ENCODE data around the gene SLC25A6. TPM values are rescaled to one million over a fixed set of nuclear protein-coding genes. Genes with fewer than 3 reads are reported as not detected.

The SLC25A6 gene
- total and polyA plus RNA-seq, 10 of the 15 experiments (the other 5 are each of a cell fraction or from before 2014, with no cell fraction given) = 61.9 to 642 (median 322) TPM

GRCh38 chrX:1425381-1425780 is 33.5 kb upstream of the SLC25A6 start:
- POLR2A ChIA-PET = no interaction called here
- H3K9ac ChIP-seq (ENCODE audit: control insufficient read depth, insufficient read depth, low read length) = no peak overlapping the region
- FAIRE-seq (no peak), ATAC-seq (no peak), DNase-seq (ENCODE audit: low read depth, low spot score) (no peak)
- no peak overlapping the region for H3K4me2 ChIP-seq (ENCODE audit: control insufficient read depth, insufficient read depth)
- no peaks in the 10 kb centered on the region for H3K27me3 ChIP-seq (replicated peaks in 1 of 2; ENCODE audit: control insufficient read depth in 2 of 2, insufficient read depth in 2 of 2, low read length in 1 of 2)
- TF ChIP-seq CBX3 (IDR thresholded peaks at IDR 0.05; ENCODE audit: borderline replicate concordance, low read depth) = no peak
- SMC1A ChIA-PET (ENCODE audit: uncharacterized antibody, unreplicated experiment) = no interaction called here
- H3K9me3 ChIP-seq (replicated peaks; ENCODE audit: control insufficient read depth, insufficient read depth, low read length) = peaks cover 24% of the 10 kb centered on the region
- H2AFZ ChIP-seq (ENCODE audit: control insufficient read depth, low read depth, low read length) = no peak overlapping the region
- peaks cover 18 to 29% of the 10 kb centered on the region in 2 experiments for H3K36me3 ChIP-seq (ENCODE audit: control insufficient read depth in 2 of 2, insufficient read depth in 2 of 2, low read length in 1 of 2)
- no peaks in the 10 kb centered on the region for H4K20me1 ChIP-seq (ENCODE audit: control insufficient read depth, insufficient read depth)
- no peaks in the 10 kb centered on the region for H3K4me1 ChIP-seq (ENCODE audit: control insufficient read depth, insufficient read depth, low read length)
- H3K79me2 ChIP-seq (ENCODE audit: control insufficient read depth, insufficient read depth, low read length) = no peaks in the 10 kb centered on the region
- no peak overlapping the region for H3K4me3 ChIP-seq
- 73% methylated on average over 10 of the region's 10 CpGs for WGBS (ENCODE audit: insufficient coverage, insufficient replicate concordance, low lambda C conversion rate, missing lambda C conversion rate)
- no TSS peak for BruUV-seq (replicated peaks)
- RAD21 ChIA-PET (ENCODE audit: unreplicated experiment) = no interaction called here
- H3K27ac ChIP-seq (ENCODE audit: control insufficient read depth, insufficient read depth) = no peak overlapping the region
- CTCF ChIA-PET = no interaction called here
- in situ Hi-C loops (cut with MboI) = no loop called here
- intact Hi-C loops (cut with micrococcal nuclease; ENCODE audit: unreplicated experiment) = no loop called here

GRCh38 chrX:1424147-1424851 is 32.4 kb upstream of the SLC25A6 start:
- H3K4me2 ChIP-seq (ENCODE audit: control insufficient read depth, insufficient read depth) = no peak overlapping the region
- H3K79me2 ChIP-seq (ENCODE audit: control insufficient read depth, insufficient read depth, low read length) = no peaks in the 10 kb centered on the region
- FAIRE-seq (no peak), ATAC-seq (no peak), DNase-seq (ENCODE audit: low read depth, low spot score) (no peak)
- H4K20me1 ChIP-seq (ENCODE audit: control insufficient read depth, insufficient read depth) = no peaks in the 10 kb centered on the region
- H3K36me3 ChIP-seq (ENCODE audit: control insufficient read depth in 2 of 2, insufficient read depth in 2 of 2, low read length in 1 of 2) = peaks cover 20 to 29% of the 10 kb centered on the region in 2 experiments
- no peak for TF ChIP-seq SMC3 (IDR thresholded peaks at IDR 0.05; ENCODE audit: borderline replicate concordance, low read length)
- no peak for TF ChIP-seq NR2F1 (conservative IDR thresholded peaks at IDR 0.05)
- no peak for TF ChIP-seq GATAD2B (conservative IDR thresholded peaks at IDR 0.05; ENCODE audit: low read depth)
- no peak for TF ChIP-seq PML (IDR thresholded peaks at IDR 0.05; ENCODE audit: low read length)
- peak; percentile 47; the same call in 1 of the 2 replicates for TF ChIP-seq POLR2A (IDR thresholded peaks at IDR 0.05; ENCODE audit: low read depth, low read length)
- ChIA-PET CTCF (no interaction called here), POLR2A (no interaction called here), RAD21 (ENCODE audit: unreplicated experiment) (no interaction called here), SMC1A (ENCODE audit: uncharacterized antibody, unreplicated experiment) (no interaction called here)
- no peaks in the 10 kb centered on the region for H3K27me3 ChIP-seq (replicated peaks in 1 of 2; ENCODE audit: control insufficient read depth in 2 of 2, insufficient read depth in 2 of 2, low read length in 1 of 2)
- no peaks in the 10 kb centered on the region for H3K4me1 ChIP-seq (ENCODE audit: control insufficient read depth, insufficient read depth, low read length)
- H3K27ac ChIP-seq (ENCODE audit: control insufficient read depth, insufficient read depth) = no peak overlapping the region
- in situ Hi-C loops (cut with MboI) (no loop called here), intact Hi-C loops (cut with micrococcal nuclease; ENCODE audit: unreplicated experiment) (no loop called here)
- H3K9me3 ChIP-seq (replicated peaks; ENCODE audit: control insufficient read depth, insufficient read depth, low read length) = peaks cover 24% of the 10 kb centered on the region
- no TSS peak for BruUV-seq (replicated peaks)
- H3K4me3 ChIP-seq = no peak overlapping the region
- WGBS (ENCODE audit: insufficient coverage, insufficient replicate concordance, low lambda C conversion rate, missing lambda C conversion rate) = 70% methylated on average over 8 of the region's 9 CpGs
- no peak overlapping the region for H2AFZ ChIP-seq (ENCODE audit: control insufficient read depth, low read depth, low read length)
- no peak overlapping the region for H3K9ac ChIP-seq (ENCODE audit: control insufficient read depth, insufficient read depth, low read length)
